CD14-positive monocyte (primary cell): ENCODE measurements around the gene TMEM109. TPM values are rescaled to one million over a fixed set of nuclear protein-coding genes. Genes with fewer than 3 reads are reported as not detected.

ENCODE experiments used
- DNase-seq, 3 donors: peaks; one replicate each; pipeline ENCODE4 v3.0.0-alpha.2; 2011 to 2022
- H2AFZ ChIP-seq: 2 replicates; pipeline ENCODE4 v1.6.0; 2012; ENCODE audit warnings: mild to moderate bottlenecking, low read depth, low read length, inconsistent platforms; ENCODE audit not compliant: insufficient read depth, poor library complexity, severe bottlenecking
- H3K27ac ChIP-seq, 2 donors: 1 replicate in 1 of 2; 2 replicates in 1 of 2; pipeline ENCODE4 v1.5.1; 2012 to 2013; ENCODE audit warnings: low read length in 2 of 2, control low read depth in 1 of 2, inconsistent platforms in 1 of 2, low read depth in 1 of 2, mild to moderate bottlenecking in 1 of 2
- H3K27me3 ChIP-seq, 2 donors: one replicate each; pipeline versions ENCODE4 v1.6.0 to v1.6.1; 2011 to 2013; ENCODE audit warnings: low read length in 2 of 2; ENCODE audit not compliant: control insufficient read depth in 2 of 2, insufficient read depth in 2 of 2
- H3K36me3 ChIP-seq, 2 donors: replicated peaks in 1 of 2; 1 replicate in 1 of 2; 2 replicates in 1 of 2; pipeline versions ENCODE4 v1.5.1 to v1.6.1; 2012 to 2013; ENCODE audit warnings: low read length in 2 of 2, control low read depth in 1 of 2, inconsistent platforms in 1 of 2, mild to moderate bottlenecking in 1 of 2; ENCODE audit not compliant: insufficient read depth in 2 of 2, control insufficient read depth in 1 of 2
- H3K4me1 ChIP-seq, 2 donors: 1 replicate in 1 of 2; 2 replicates in 1 of 2; pipeline versions ENCODE4 v1.5.1 to v1.6.1; 2012 to 2013; ENCODE audit warnings: low read length in 2 of 2, control low read depth in 1 of 2, inconsistent platforms in 1 of 2, mild to moderate bottlenecking in 1 of 2, moderate library complexity in 1 of 2; ENCODE audit not compliant: insufficient read depth in 2 of 2, control insufficient read depth in 1 of 2
- H3K4me2 ChIP-seq: replicated peaks from 2 replicates; pipeline ENCODE3; 2012; ENCODE audit warnings: low read length, moderate library complexity, mild to moderate bottlenecking; ENCODE audit not compliant: poor library complexity, severe bottlenecking; ENCODE audit errors: extremely low read depth
- H3K4me3 ChIP-seq, 3 experiments: fragments of 200-600 bp in 1 of 3; sonication (generic) in 1 of 3; replicated peaks in 1 of 3; 1 replicate in 2 of 3; 2 replicates in 1 of 3; pipeline ENCODE4 v1.5.1; 2011 to 2013; ENCODE audit warnings: low read length in 3 of 3, mild to moderate bottlenecking in 3 of 3, control low read depth in 2 of 3, low read depth in 2 of 3, inconsistent platforms in 1 of 3, moderate library complexity in 1 of 3
- H3K79me2 ChIP-seq: 2 replicates; pipeline ENCODE4 v1.6.0; 2012; ENCODE audit warnings: mild to moderate bottlenecking, control low read depth, inconsistent platforms, low read length, moderate library complexity; ENCODE audit not compliant: insufficient read depth
- H3K9ac ChIP-seq: 2 replicates; pipeline ENCODE4 v1.6.0; 2017; ENCODE audit warnings: low read length, mild to moderate bottlenecking; ENCODE audit not compliant: insufficient read depth, poor library complexity, severe bottlenecking
- H3K9me3 ChIP-seq, 2 donors: replicated peaks in 1 of 2; 1 replicate in 1 of 2; 2 replicates in 1 of 2; pipeline versions ENCODE4 v1.5.1 to v1.6.1; 2012 to 2013; ENCODE audit warnings: low read length in 2 of 2, control low read depth in 1 of 2; ENCODE audit not compliant: control insufficient read depth in 1 of 2, insufficient read depth in 1 of 2
- H4K20me1 ChIP-seq: 2 replicates; pipeline ENCODE4 v1.6.0; 2012; ENCODE audit warnings: mild to moderate bottlenecking, low read length, control low read depth, moderate library complexity; ENCODE audit not compliant: insufficient read depth
- H3K27ac Mint-ChIP-seq, 7 donors: one replicate each; pipeline ENCODE4 v1.8.0; 2020; ENCODE audit warnings: mild to moderate bottlenecking in 7 of 7, mixed read lengths in 7 of 7, moderate library complexity in 6 of 7, inconsistent platforms in 2 of 7
- H3K27me3 Mint-ChIP-seq, 3 donors: one replicate each; pipeline ENCODE4 v1.8.0; 2021 to 2022; ENCODE audit warnings: low read depth in 3 of 3, mild to moderate bottlenecking in 3 of 3, mixed read lengths in 3 of 3, moderate library complexity in 3 of 3, inconsistent platforms in 1 of 3
- H3K36me3 Mint-ChIP-seq, 2 donors: one replicate each; pipeline ENCODE4 v1.8.0; 2020; ENCODE audit warnings: mixed read lengths in 2 of 2, inconsistent platforms in 1 of 2, mild to moderate bottlenecking in 1 of 2
- H3K4me1 Mint-ChIP-seq: one replicate; pipeline ENCODE4 v1.8.0; 2020; ENCODE audit warnings: mild to moderate bottlenecking, mixed read lengths
- H3K4me3 Mint-ChIP-seq, 2 donors: one replicate each; pipeline ENCODE4 v1.8.0; 2020; ENCODE audit warnings: mild to moderate bottlenecking in 2 of 2, mixed read lengths in 2 of 2, moderate library complexity in 1 of 2
- H3K9me3 Mint-ChIP-seq, 7 donors: one replicate each; pipeline ENCODE4 v1.8.0; 2020 to 2022; ENCODE audit warnings: mixed read lengths in 7 of 7, mild to moderate bottlenecking in 6 of 7, moderate library complexity in 6 of 7, inconsistent platforms in 2 of 7
- WGBS: methylation state at CpG from one replicate; pipeline ENCODE4 v1.1.5; 2013; ENCODE audit warnings: missing lambda C conversion rate; ENCODE audit not compliant: insufficient coverage; 5-methylcytosine and 5-hydroxymethylcytosine counted together
- intact Hi-C, 2 donors: fragments of 100-400 bp; cut with micrococcal nuclease; formaldehyde crosslinking; loops; one replicate each; pipeline versions ENCODE4 v1.15.0 to v1.15.1; 2023
- polyA plus RNA-seq, 3 donors: library from polyadenylated mRNA; depleted of rRNA in 1 of 3; unstranded in 2 of 3; stranded (reverse) in 1 of 3; fragments of 300-500 nt in 2 of 3; fragments of >200 nt in 1 of 3; fragmentation: Illumina TruSeq in 2 of 3; gene quantifications; 1 replicate in 2 of 3; 2 replicates in 1 of 3; pipeline ENCODE4 v1.2.3, GENCODE V29; 2012 to 2021
- TF ChIP-seq, protein P1 (sequence below): fragments of 200-600 bp; IDR thresholded peaks from one replicate; pipeline ENCODE4 v1.8.0; 2022; ENCODE audit warnings: antibody characterized with exemption, mild to moderate bottlenecking

Gene TMEM109
- polyA plus RNA-seq, 3 donors, result 22.7 to 112 (median 110) TPM

DNA sequence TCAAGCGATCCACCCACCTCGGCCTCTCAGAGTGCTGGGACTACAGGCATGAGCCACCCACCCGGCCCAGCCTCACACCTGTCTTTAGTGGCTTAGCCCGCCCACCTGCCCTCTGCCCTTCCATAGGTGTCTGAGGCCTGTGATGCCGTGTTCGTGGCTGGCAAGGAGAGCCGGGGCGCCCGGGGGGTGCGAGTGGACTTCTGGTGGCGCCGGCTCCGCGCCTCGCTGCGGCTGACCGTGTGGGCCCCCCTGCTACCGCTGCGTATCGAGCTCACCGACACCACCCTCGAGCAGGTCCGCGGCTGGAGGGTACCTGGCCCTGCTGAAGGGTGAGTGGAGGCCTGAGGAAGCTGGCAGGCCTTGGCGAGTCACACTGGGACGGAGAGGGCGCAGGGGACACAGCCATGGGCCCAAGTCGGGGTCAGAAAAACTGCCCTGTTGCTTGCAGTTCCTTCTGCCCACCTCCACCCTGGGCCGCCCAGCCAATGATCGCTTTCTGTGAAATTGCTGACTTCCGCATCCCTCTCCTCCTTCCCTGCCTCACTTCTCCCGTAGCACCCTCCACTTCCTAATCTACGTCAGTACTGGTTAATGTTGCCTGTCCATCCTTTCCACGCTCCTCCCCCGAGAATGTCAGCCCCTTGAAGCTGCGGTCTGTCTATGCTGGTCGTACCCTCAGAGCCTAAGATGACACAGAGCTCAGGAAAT, 19.6 kb downstream of the TMEM109 start:
- H3K9me3 ChIP-seq, result no peaks in the 10 kb centered on the region
- no peak overlapping the region for H3K4me3 ChIP-seq
- H4K20me1 ChIP-seq, result peaks cover 46% of the 10 kb centered on the region
- no peaks in the 10 kb centered on the region for H3K4me1 ChIP-seq
- H3K79me2 ChIP-seq, result no peaks in the 10 kb centered on the region
- DNase-seq, result no peak
- Mint-ChIP-seq H3K9me3 (peaks cover 0 to 2% (median 0%) of the 10 kb centered on the region in 7 donors), H3K27ac (peak overlapping the region in 2 of 7 donors; percentile 56 to 64), H3K4me1 (peaks cover 5% of the 10 kb centered on the region), H3K4me3 (no peak overlapping the region), H3K27me3 (peaks cover 18 to 29% (median 28%) of the 10 kb centered on the region in 3 donors), H3K36me3 (peaks cover 20 to 24% of the 10 kb centered on the region in 2 donors)
- H3K27me3 ChIP-seq, result peaks cover 0 to 10% of the 10 kb centered on the region in 2 donors
- no peak overlapping the region for H2AFZ ChIP-seq
- TF ChIP-seq, protein P1, sequence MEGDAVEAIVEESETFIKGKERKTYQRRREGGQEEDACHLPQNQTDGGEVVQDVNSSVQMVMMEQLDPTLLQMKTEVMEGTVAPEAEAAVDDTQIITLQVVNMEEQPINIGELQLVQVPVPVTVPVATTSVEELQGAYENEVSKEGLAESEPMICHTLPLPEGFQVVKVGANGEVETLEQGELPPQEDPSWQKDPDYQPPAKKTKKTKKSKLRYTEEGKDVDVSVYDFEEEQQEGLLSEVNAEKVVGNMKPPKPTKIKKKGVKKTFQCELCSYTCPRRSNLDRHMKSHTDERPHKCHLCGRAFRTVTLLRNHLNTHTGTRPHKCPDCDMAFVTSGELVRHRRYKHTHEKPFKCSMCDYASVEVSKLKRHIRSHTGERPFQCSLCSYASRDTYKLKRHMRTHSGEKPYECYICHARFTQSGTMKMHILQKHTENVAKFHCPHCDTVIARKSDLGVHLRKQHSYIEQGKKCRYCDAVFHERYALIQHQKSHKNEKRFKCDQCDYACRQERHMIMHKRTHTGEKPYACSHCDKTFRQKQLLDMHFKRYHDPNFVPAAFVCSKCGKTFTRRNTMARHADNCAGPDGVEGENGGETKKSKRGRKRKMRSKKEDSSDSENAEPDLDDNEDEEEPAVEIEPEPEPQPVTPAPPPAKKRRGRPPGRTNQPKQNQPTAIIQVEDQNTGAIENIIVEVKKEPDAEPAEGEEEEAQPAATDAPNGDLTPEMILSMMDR, result no peak
- H3K36me3 ChIP-seq, result peaks cover 21 to 22% of the 10 kb centered on the region in 2 donors
- no peak overlapping the region for H3K9ac ChIP-seq
- H3K4me2 ChIP-seq, result no peak overlapping the region
- H3K27ac ChIP-seq, result no peak overlapping the region
- intact Hi-C loops, result no loop called here
- WGBS, result 95% methylated on average over 35 of the region's 37 CpGs

DNA sequence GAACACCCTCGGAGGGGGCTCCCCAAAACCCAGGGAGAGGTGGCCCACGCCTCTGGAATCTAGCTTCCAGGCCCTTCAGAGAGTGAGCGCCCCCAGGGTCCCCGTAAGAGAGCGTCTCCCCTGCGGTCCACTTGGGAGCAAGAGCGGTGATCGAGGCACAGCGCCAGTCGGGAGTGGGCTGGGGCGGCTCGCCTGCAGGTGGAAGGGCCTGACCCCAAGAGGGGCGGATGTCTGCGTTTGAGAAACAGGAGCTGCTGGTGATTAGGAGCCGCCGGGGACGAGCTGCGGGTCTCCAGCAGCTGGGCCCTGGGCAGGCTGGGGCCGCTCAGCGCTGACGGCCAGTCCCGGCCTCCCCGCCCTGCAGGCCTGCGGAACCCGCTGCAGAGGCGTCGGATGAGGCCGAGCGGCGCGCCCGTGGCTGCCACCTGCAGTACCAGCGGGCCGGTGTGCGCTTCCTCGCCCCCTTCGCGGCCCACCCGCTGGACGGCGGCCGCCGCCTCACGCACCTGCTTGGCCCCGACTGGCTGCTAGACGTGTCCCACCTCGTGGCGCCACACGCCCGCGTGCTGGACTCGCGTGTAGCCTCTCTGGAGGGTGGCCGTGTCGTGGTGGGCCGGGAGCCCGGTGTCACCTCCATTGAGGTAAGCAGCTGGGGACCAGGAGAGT, 20.3 kb downstream of the TMEM109 start:
- no peaks in the 10 kb centered on the region for H3K9me3 ChIP-seq
- TF ChIP-seq, protein P1, result no peak
- 96% methylated on average over 52 of the region's 57 CpGs for WGBS
- H4K20me1 ChIP-seq, result peaks cover 53% of the 10 kb centered on the region
- no peak overlapping the region for H3K27ac ChIP-seq
- no peak overlapping the region for H2AFZ ChIP-seq
- no peak overlapping the region for H3K9ac ChIP-seq
- no peak overlapping the region for H3K4me2 ChIP-seq
- Mint-ChIP-seq H3K36me3 (peaks cover 26 to 31% of the 10 kb centered on the region in 2 donors), H3K9me3 (peaks cover 0 to 2% (median 0%) of the 10 kb centered on the region in 7 donors), H3K27me3 (peaks cover 18 to 27% (median 25%) of the 10 kb centered on the region in 3 donors), H3K4me3 (no peak overlapping the region), H3K4me1 (peaks cover 5% of the 10 kb centered on the region), H3K27ac (peak overlapping the region in 1 of 7 donors; percentile 64)
- peaks cover 28 to 29% of the 10 kb centered on the region in 2 donors for H3K36me3 ChIP-seq
- H3K79me2 ChIP-seq, result no peaks in the 10 kb centered on the region
- no peak overlapping the region for H3K4me3 ChIP-seq
- peaks cover 0 to 9% of the 10 kb centered on the region in 2 donors for H3K27me3 ChIP-seq
- intact Hi-C loops, result no loop called here
- DNase-seq, result no peak
- H3K4me1 ChIP-seq, result no peaks in the 10 kb centered on the region
